ENCODE data around the gene GALE.
"Not testable (repeated sequence)": the region's sequence is repeated elsewhere in the genome, so short reads cannot be mapped to it uniquely, and the experiment has no call there.

The GALE gene

DNA sequence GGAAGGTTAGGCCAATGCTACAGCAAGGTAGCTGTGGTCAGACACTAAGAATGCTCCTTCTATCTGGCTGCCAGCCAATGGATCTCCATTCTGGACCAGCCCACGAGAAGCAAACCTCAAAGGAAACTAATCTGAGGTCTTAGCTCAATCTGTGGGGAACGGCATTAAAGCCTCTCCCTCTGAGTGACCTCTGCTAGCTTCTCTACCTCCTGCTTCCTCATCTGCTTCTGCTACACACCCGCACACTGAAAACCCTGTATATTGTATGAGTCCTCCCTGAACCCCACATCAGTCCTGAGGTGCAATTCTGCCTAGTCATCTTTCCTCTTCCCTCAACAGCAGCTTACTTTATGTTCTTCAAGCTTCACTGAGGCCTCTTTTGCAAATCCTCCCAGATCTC is 6.9 kb upstream of the GALE start:
- DNase-seq: no peak

- no peak for DNase-seq
Observed at GRCh38 chr1:23806280-23806679, 5.7 kb upstream of the GALE start.

GRCh38 chr1:23805025-23805424 is 4.5 kb upstream of the GALE start:
- DNase-seq: no peak

- DNase-seq: no peak
Observed at GRCh38 chr1:23804183-23804835, 3.8 kb upstream of the GALE start.

GRCh38 chr1:23803674-23804073 is 3.1 kb upstream of the GALE start:
- DNase-seq: no peak

GRCh38 chr1:23802809-23803342 is 2.3 kb upstream of the GALE start:
- DNase-seq: not testable (repeated sequence)

DNA sequence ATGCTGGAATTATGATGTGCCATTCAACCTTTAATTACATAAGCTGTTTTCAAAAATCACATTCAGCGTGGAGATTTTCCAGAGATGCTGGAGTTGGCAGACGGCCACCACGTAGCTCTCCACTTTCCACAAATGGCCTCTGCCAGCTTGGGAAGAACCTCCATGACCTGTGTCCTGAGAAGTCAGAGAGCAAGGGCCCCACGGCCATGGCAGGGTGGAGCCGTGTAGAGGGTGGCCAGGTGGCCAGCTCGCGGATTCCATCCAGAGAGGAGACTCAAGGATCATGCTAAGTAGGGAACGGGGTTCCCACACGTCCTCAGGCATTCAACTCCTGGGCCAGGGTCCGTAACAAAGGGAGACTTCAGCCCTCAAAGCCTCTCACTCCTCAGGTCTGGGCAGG is 1.3 kb upstream of the GALE start:
- DNase-seq: no peak

- DNase-seq: no peak
Observed at GRCh38 chr1:23801338-23801748, 789 bp upstream of the GALE start.

- no peak for DNase-seq
Observed at GRCh38 chr1:23799570-23800399, 769 bp downstream of the GALE start.

DNA sequence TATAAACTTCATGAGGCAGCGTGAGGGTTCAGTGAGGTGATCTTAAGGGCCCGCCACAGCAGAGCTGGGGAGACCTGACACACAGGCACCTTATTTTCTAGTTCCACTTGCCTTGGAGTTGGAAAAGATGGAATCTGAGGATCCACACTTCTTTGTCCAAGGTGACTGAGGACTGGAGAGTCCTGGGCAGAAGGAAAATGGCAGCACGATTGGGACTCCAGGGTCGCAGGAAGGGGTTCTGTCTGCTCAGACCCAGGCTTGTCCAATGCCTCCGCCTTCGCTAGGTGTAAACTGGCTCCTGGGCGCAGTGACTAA is 1.3 kb downstream of the GALE start:
- no peak for DNase-seq

DNA sequence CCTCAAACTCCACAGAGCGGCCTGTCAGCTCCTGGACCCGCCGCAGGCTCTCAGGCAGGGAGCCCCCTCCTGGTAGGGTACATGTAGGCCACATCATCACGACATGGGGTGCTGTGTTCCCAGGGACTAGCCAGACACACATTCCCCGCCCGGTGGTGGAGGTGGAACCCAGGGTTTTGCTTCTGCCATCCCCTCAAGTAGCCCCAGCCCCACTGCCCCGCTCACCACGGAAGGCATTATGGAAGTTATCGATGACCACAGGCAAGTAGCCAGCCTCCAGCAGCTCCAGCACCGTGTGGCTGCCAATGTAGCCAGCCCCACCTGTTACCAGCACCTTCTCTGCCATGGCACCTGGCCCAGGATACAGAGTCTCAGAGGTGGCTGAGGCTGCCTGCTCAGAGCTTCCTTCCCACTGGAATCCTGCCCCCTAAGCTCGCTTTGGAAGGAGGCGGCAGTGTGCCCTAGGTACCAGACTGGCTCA is 1.9 kb downstream of the GALE start:
- DNase-seq: no peak

DNA sequence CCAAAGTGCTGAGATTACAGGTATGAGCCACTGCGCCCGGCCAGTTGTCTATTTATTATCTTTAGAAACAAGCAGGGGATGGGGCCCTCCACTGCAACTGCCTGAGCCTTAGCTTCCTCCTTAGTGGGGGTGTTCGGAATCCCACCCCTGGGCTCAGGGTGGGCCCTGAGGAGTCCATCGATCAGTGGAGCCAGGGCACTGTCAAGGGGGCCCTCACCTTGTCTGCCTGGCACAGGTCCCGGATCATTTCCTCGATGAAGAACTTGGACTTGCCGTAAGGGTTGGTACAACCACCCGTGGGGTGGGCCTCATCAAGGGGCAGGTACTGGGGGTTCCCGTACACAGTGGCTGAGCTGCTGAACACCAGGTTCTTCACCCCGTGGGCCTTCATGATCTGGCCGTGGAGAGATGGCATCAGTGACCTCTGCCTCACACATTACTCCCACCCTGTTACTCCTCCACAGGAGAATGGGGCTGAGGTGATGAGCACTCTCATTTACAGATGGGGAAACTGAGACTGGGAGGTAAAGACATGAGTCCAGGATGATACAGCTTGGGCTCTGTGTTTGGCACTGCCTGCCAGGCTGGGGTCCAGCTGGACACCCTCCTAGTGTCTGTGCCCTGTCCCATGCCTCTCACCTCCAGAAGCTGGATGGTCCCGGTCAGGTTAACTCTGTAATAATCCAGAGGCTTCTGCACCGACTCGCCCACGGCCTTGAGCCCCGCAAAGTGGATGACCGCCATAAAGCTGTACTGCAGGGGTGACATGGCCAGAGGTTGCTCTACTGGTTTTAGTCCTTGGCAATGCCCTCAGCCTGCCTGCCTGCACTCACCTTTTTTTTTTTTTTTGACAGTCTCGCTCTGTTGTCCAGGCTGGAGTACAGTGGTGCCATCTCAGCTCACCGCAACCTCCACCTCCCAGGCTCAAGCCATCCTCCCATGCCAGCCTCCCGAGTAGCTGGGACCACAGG is 2.8 kb downstream of the GALE start:
- no peak for DNase-seq

DNA sequence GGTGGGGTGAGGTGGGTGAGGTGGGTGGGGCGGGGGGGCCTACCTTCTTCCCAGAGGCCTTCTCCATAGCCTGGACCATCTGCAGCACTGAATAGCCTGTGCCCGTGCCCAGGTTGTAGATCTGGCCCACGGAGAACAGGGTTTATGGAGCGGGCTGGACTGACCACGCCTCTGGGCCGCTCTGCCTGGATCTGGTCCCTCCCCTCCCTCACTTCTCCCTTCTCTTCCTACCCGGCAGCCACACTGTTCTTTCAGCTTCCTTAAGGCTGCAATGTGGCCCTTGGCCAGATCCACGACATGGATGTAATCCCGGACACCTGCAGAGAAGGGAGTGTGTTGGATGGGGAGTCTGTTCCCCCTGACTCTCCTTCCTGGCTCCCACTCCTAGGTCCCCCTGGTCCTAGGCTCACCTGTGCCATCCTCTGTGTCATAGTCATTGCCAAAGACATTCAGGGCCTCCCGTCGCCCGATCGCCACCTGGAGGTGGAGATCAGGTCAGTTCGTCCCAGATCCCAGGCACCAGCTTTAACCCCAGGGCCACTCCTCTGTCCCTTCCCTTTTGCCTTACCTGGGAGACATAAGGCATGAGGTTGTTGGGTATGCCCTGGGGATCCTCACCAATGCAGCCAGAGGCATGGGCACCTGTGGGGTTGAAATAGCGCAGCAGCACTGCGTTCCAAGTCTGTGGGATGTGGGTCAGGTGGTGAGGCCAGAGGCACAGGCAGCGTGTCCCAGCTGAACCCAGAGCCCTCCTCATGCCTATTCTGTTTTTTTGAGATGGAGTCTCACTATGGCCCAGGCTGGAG is 3.9 kb downstream of the GALE start:
- DNase-seq: no peak

DNA sequence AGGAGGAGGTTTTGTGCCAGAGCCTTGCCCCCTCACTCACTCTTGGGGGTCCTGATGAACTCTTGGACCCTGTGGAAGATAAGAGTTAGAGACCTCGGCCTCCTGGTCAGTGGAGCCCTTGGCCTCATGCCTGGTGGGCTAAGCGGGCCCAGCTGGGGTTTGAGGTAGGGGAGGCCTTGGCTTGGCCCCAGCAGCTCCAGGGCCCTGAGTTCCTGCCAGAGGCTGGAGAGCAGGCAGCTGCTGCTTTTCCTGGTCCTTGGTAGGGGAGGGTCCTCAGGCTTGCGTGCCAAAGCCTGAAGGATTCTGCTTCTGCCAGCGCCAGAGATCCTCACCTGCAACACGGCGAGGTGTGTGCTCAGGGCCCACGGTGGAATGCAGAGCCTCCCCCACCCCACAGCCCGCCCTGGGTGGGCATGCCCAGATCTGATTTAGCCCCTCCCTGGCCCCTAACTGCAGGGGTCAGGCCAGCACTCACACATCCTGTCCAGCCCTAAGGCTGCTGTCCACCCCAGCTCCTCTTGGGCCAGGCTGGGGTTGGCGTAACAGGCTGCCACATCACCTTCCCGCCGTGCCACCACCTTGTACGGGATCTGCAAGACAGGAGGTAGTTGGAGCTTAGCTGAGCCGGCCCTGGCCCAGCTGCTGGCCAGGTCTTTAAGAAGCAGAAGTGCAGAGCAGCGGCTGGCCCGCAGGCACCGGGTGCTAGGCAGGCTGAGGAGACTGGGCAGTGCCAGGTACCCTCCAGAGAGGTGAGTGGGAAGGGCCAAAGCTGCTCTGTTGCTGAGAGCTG is 4.7 kb downstream of the GALE start:
- DNase-seq: no peak

- not testable (repeated sequence) for DNase-seq
Observed at GRCh38 chr1:23794732-23795182, 5.8 kb downstream of the GALE start.

DNA sequence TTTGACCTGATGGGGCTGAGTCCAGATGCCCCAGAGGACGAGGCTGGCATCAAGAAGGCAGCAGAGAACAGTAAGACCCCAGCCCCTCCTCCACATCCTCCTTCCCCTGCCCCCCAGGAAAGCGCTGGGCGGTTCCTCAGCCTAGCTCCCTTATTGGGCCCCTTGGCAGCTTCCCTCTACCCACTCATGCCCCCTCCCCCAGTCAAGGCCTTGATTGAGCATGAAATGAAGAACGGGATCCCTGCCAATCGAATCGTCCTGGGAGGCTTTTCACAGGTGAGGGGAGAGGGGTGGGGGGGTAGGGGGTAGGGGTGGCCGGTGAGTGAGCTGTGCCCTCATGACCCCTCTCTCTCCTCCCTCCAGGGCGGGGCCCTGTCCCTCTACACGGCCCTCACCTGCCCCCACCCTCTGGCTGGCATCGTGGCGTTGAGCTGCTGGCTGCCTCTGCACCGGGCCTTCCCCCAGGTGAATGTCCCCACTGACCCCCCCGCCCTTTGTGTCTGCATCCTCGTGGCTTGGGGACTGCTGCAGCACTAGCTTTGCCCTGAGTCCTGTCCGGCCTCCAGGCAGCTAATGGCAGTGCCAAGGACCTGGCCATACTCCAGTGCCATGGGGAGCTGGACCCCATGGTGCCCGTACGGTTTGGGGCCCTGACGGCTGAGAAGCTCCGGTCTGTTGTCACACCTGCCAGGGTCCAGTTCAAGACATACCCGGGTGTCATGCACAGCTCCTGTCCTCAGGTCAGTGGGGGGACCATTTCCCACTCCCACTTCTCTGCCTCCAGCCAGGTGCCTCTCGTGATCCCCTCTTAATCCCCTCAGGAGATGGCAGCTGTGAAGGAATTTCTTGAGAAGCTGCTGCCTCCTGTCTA is 6.5 kb downstream of the GALE start:
- DNase-seq: no peak

GRCh38 chr1:23793018-23793781 is 7.4 kb downstream of the GALE start:
- DNase-seq: no peak

DNA sequence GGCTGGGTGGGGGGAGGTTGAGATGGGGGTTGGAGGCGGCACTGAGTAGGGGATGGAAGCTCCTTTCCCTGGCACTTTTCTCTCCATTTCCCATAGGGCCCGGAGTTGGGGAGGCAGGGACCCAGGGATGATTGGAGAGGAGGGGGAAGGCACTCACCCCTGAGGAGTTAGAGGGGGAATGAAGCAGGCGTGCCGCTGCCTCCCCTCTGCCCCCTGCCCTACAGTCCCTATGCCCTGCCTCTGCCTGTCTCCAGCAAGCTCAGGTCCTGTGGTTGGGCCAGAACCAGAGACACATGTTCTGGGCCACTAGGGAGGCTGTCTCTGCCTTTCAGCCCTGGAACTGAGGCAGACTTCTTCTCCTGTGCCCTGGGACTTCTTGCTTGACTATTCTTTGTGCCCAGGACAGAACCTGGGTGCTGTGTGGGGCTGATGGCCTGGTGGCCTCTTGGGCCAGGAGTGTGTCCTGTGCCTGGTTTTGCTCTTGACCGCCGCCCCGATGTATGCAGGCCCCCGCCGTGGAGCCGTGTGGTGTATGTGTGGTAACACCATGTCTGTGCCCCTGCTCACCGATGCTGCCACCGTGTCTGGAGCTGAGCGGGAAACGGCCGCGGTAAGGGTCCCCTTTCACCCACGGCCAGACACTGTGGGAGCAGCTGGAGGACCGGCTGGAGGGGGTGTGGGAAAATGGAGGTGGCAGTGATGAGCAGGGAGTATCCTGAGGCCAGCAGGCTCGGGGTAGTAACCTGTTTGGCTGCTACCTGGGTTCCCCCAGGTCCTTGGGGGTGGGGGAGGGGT is 8.2 kb downstream of the GALE start:
- DNase-seq: no peak
